Muscle of leg (tissue), 11 donors: ENCODE measurements around the gene FADS6. TPM values are rescaled to one million over a fixed set of nuclear protein-coding genes. Genes with fewer than 3 reads are reported as not detected.

Source experiments
- DNase-seq: peaks from one replicate; pipeline ENCODE4 v3.0.0; 2013
- H3K27ac ChIP-seq: one replicate; pipeline ENCODE4 v1.5.1; 2013; ENCODE audit warnings: mild to moderate bottlenecking, low read length, control low read depth
- H3K27me3 ChIP-seq: one replicate; pipeline ENCODE4 v1.6.1; 2013; ENCODE audit warnings: low read length; ENCODE audit not compliant: control insufficient read depth, insufficient read depth
- H3K36me3 ChIP-seq: one replicate; pipeline ENCODE4 v1.6.1; 2013; ENCODE audit warnings: low read length; ENCODE audit not compliant: control insufficient read depth, insufficient read depth
- H3K4me1 ChIP-seq: one replicate; pipeline ENCODE4 v1.6.1; 2013; ENCODE audit warnings: low read length; ENCODE audit not compliant: control insufficient read depth, insufficient read depth
- H3K4me3 ChIP-seq: one replicate; pipeline ENCODE4 v1.5.1; 2013; ENCODE audit warnings: low read length, control low read depth
- H3K9me3 ChIP-seq: replicated peaks from 2 replicates; pipeline ENCODE4 v1.6.1; 2013; ENCODE audit warnings: low read depth, low read length; ENCODE audit not compliant: control insufficient read depth
- WGBS: methylation state at CpG from one replicate; pipeline ENCODE4 v1.1.5; 2013; ENCODE audit warnings: missing lambda C conversion rate; ENCODE audit not compliant: insufficient coverage; 5-methylcytosine and 5-hydroxymethylcytosine counted together
- polyA plus RNA-seq, 8 donors: library from polyadenylated mRNA; unstranded; fragments of 120-200 nt; gene quantifications; one replicate each; pipeline versions ENCODE4 v1.2.1 to v1.2.3, GENCODE V29; 2013; ENCODE audit warnings: inconsistent platforms in 1 of 8, low replicate concordance in 1 of 8; ENCODE audit not compliant: insufficient read length in 8 of 8, insufficient read depth in 1 of 8
- total RNA-seq: library from RNA; stranded (reverse); fragments of 120-200 nt; gene quantifications from one replicate; pipeline ENCODE4 v1.2.4, GENCODE V29; 2013

The FADS6 gene
- total and polyA plus RNA-seq, 9 donors: 0.07 to 0.56 (median 0.09) TPM; not detected in 4

DNA sequence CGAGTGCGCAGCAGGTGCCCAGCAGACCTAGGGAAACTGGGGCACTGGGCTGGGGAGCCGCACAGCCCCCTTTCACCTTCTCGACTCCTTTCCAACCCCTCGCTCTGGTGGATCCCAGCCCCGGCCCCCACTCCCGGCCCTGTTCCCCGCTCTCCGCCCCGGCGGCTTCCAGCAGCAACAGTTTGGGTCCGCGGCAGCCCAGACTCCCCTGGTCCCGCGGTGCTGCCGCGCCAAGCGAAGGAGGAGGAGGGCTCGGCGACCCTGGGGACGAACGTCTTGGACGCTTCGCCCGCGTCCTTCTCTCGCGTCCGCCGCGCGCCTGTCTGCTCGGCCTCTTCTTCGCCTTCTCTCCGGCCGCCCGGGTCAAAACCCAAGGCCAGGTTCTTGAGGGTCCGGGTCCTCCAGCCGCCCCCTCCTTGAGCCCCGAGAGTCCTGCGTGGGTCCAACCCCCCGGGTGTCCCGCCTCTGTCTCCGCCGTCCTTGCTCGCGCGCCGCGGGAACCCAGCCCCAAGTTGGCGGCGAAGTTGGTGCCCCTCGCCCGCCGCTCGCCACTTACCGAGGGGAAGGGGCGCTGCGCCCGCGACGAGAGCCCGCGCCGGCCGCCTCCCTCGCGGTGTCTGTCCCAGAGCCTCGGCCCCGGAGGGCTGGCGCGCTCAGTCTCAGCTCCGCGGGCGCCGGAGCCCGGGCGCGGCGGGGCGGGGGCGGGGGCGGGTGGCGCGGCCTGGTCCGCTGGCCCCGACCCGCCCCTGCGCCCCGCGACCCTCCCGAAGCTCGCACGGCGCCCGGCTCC is 32.4 kb downstream of the FADS6 start:
- peak overlapping the region; percentile 22 for H3K4me3 ChIP-seq
- peaks cover 34% of the 10 kb centered on the region for H3K4me1 ChIP-seq
- H3K27me3 ChIP-seq: peaks cover 61% of the 10 kb centered on the region
- H3K27ac ChIP-seq: no peak overlapping the region
- H3K36me3 ChIP-seq: no peaks in the 10 kb centered on the region
- no peak for DNase-seq
- WGBS: under 1% methylated on average over 86 of the region's 96 CpGs
- H3K9me3 ChIP-seq: no peaks in the 10 kb centered on the region

DNA sequence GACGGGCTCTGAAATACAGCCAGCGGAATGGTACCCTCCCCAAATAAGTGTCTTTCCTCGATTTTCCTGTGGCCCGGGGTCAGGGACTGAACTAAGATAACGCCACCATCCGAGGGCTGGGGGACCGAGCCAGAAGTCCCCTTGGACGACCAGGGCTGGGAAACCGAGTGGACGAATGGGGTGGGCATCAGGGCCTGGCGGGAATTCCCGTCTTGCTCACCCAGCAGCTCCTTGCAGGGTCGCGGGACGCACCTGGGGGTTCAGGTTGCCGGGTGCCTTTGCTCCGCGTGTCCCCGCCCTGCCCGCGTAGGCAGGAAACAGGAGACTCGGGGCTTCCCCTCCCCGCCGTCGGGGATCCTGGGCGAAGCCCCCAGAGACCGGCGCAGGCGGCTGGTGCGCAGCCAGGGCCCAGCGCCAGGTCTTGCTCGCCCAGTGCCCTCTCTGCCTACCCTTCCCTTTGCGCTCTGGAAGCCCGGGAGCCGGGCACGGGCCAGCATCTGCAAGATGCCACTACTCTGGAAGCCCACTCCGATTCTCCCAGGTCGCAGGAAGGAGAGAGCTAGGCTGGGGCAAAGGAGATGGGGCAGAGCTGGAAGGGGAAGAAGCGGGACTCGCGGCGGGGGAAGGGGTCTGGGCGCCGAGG is 33.1 kb downstream of the FADS6 start:
- Histone ChIP-seq H3K27me3 (peaks cover 66% of the 10 kb centered on the region), H3K27ac (no peak overlapping the region), H3K4me1 (peaks cover 38% of the 10 kb centered on the region)

DNA sequence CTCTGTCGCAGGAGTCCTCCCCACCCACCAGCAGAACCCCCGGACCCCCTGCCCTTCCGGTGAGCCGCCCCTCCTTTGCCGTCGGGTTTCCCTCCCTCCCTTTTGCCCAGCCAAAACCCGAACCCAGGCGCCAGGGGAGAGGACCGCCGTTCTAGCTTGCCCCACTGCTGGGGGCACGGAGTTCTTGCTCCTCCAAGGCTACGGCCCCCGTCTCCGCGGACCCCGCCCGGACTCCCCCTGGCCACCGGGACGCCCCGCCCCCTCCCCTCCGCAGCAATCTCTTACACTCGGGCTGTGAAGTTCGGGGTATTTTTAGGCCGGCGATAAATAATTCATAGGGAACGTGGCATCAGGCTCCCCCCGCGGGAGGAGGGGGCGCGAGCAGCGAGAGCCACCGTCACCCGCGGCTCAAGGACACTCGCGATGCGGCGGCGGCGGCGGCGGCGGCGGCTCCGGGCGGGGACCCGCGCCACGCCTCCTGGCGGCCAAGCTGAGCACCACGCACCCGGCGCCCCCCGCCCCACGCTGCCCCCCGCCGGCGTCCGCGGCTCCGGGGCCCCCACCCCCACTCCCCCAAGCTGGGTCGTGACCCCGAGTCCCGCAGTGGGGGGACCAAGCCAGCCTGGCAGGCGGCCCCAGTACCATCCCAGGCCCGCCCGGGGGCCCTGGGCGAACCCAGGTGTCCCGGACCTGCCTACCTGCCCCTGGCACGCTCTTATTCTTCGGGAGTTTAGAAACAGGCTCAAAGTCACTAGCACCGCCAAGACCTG is 33.8 kb downstream of the FADS6 start, which contains the start of gene GRIN2C:
Gene GRIN2C, minus strand, starts transcription at position 427 of the 770 bp plus-strand sequence. CDS start 4,793 bp downstream, outside the sequence.
- no peak for DNase-seq
- 2% methylated on average over 47 of the region's 72 CpGs for WGBS
- H3K36me3 ChIP-seq: no peaks in the 10 kb centered on the region
- peak within 1 kb of the TSS; percentile 22 for H3K4me3 ChIP-seq
- H3K4me1 ChIP-seq: peaks cover 36% of the 10 kb centered on the region
- H3K9me3 ChIP-seq: no peaks in the 10 kb centered on the region
- H3K27ac ChIP-seq: no peak within 1 kb of the TSS
- peaks cover 71% of the 10 kb centered on the region for H3K27me3 ChIP-seq

More for the DNA sequence above, 33.1 kb downstream of the FADS6 start:
- no peaks in the 10 kb centered on the region for H3K9me3 ChIP-seq
- DNase-seq: no peak
- no peaks in the 10 kb centered on the region for H3K36me3 ChIP-seq
- 3% methylated on average over 34 of the region's 44 CpGs for whole genome bisulfite sequencing
- peak overlapping the region; percentile 22 for H3K4me3 ChIP-seq

DNA sequence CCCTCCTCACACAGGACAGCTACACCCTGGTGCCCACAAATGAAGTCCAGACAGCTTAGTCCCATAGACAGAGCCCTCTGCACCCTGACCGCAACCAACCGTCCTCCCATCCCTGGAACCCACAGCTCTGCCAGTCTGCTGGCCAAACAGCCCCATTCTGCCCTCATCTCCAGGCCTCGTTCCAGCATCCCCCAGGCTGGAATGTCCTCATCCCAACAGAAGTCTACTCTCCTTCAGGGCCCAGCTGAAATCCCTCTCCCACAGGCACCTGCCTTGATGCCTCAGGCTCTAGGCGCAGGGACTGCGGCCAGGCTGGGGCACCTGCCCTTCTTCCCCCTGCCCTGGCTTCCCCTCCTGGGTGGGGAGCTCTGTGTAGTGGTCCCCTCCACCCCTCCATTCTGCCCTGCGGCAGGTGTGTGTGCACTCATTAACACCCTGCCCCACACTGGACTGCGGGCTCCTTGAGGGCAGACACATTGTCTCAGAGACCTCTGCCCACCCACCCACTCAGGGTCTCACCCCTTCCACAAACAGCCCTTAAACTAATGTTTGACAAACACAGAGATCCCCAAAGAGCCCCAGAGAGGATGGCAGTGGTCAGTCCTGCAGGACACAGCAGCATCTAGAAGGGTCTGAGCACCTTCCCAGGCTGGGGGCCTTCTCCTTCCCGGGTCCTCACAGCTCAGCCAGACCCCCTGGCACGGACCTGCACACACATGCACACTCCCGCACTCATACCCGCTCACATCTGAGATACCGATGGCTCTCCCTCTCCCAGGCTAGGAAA is 34.6 kb downstream of the FADS6 start:
- 55% methylated on average over 12 of the region's 12 CpGs for WGBS
- no peaks in the 10 kb centered on the region for H3K36me3 ChIP-seq
- no peaks in the 10 kb centered on the region for H3K9me3 ChIP-seq
- DNase-seq: no peak
- no peak overlapping the region for H3K27ac ChIP-seq
- H3K27me3 ChIP-seq: peaks cover 79% of the 10 kb centered on the region
- peaks cover 35% of the 10 kb centered on the region for H3K4me1 ChIP-seq
- no peak overlapping the region for H3K4me3 ChIP-seq

DNA sequence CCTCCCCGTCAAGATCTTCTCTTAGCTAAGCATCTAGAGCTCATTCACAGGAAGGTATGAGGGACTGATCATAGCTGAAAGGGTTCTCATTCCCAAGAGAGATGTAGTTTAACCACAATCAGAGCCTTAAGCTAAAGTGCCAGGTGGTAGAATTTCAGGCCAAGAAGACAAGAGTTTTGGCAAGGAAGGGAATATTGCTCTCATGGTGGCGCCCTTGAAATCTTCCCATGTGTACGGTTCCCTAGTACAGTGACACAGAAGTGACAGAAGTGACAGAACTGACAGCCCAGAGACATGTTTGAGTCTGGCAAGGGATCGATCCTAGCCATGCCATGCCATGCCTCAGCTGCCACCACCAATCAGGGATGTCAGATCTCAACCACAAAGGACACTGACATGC is 36.2 kb downstream of the FADS6 start:
- H3K4me3 ChIP-seq: no peak overlapping the region
- 81% methylated on average over 3 of the region's 4 CpGs for WGBS
- DNase-seq: no peak
- no peaks in the 10 kb centered on the region for H3K9me3 ChIP-seq
- no peak overlapping the region for H3K27ac ChIP-seq
- peaks cover 37% of the 10 kb centered on the region for H3K4me1 ChIP-seq
- H3K27me3 ChIP-seq: peaks cover 84% of the 10 kb centered on the region
- H3K36me3 ChIP-seq: no peaks in the 10 kb centered on the region

DNA sequence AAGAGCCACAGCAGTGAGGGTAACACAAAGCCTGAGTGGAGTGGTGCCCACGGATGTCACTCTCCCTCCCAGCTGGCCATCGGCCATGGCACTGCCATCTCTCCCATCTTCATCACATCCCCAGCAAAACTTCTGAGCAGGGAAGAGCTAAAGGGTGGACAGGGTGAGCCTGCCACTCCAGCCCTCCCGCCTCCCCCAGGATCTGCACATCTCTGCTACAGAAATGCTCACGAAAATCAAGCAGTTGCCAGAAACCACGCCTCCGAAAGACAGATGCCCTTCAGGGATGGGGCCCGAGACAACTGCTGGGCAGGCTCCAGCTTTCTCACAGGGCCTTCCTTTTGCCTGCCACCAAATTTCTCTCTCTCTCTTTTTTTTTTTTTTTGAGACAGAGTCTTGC is 37.3 kb downstream of the FADS6 start:
- no peak for DNase-seq
- H3K4me1 ChIP-seq: peaks cover 30% of the 10 kb centered on the region
- H3K27me3 ChIP-seq: peaks cover 86% of the 10 kb centered on the region
- no peak overlapping the region for H3K4me3 ChIP-seq
- no peaks in the 10 kb centered on the region for H3K36me3 ChIP-seq
- no peaks in the 10 kb centered on the region for H3K9me3 ChIP-seq
- 66% methylated on average over 3 of the region's 7 CpGs for WGBS
- H3K27ac ChIP-seq: no peak overlapping the region

DNA sequence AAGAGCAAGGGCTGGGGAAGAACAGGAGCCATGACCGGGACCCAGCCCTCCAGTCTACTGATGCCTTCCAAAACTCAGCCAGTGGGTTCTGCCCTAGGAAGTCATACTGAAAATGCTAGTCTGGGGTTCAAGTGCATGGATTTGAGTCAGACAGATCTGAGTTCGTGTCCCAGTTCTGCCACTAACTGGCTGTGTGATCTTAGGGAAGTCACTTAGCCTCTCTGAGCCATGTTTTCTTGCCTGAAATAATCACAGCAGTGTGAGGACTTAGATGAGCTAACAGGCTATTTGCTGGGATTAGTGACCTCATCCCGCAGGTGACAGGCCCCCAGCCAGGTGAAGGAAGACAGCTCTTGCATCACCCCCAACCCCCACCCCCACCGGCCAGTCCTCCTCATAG is 38.1 kb downstream of the FADS6 start:
- WGBS: 85% methylated on average over 4 of the region's 4 CpGs
- H3K36me3 ChIP-seq: no peaks in the 10 kb centered on the region
- H3K4me3 ChIP-seq: no peak overlapping the region
- H3K4me1 ChIP-seq: peaks cover 22% of the 10 kb centered on the region
- H3K27me3 ChIP-seq: peaks cover 86% of the 10 kb centered on the region
- no peak overlapping the region for H3K27ac ChIP-seq
- no peaks in the 10 kb centered on the region for H3K9me3 ChIP-seq
- DNase-seq: no peak

DNA sequence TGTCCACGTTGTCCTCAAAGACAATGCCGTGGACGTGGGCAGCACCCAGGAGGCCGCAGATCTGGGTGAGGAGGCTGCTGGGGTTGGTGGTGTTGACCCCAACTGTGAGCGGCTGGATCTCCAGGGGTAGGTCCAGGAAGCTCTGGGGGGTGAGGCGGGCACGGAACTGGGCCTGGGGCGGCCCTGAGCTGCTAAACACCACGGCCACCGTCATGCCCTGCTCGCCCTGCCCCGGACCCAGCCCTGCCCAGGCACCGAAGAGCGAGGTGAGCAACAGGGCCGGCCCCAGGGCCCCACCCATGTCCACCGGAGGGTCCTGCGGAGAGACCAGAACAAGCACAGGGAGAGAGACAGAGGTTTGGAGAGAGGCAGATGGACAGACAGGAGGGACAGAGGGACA is 38.6 kb downstream of the FADS6 start:
- DNase-seq: no peak
- Histone ChIP-seq H3K4me3 (no peak overlapping the region), H3K27me3 (peaks cover 84% of the 10 kb centered on the region), H3K9me3 (no peaks in the 10 kb centered on the region), H3K4me1 (peaks cover 17% of the 10 kb centered on the region), H3K27ac (no peak overlapping the region), H3K36me3 (no peaks in the 10 kb centered on the region)
- 90% methylated on average over 16 of the region's 17 CpGs for WGBS

DNA sequence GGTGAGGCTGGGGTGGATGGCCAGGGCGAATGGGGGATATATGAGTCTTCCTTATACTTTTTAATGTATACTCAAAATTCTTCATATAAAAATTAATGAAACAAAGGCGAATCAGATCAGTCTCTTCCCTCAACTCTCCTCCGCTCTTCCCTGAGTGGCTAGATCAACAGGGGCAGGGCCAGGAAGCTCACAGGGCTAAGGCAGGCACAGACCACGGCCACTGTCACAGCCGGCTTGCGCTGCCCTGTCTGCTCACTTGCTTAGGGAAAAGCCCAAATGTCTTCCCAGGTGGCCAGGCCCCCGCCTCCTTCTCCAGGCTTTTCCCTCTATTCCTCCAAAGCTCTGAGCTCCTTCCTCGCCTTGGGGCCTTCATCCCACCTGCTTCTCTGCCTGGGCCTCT is 39.8 kb downstream of the FADS6 start:
- H3K27me3 ChIP-seq: peaks cover 76% of the 10 kb centered on the region
- DNase-seq: no peak
- H3K4me3 ChIP-seq: no peak overlapping the region
- 68% methylated on average over 7 of the region's 8 CpGs for WGBS
- H3K27ac ChIP-seq: no peak overlapping the region
- peaks cover 14% of the 10 kb centered on the region for H3K4me1 ChIP-seq
- H3K9me3 ChIP-seq: no peaks in the 10 kb centered on the region
- H3K36me3 ChIP-seq: no peaks in the 10 kb centered on the region
